NCI-H774 (cell line): ENCODE results near the gene ZFP36L2.

Experiments used
- DNase-seq: peaks from one replicate; lab custom pipeline; 2025; lab: John Stamatoyannopoulos, UW

The ZFP36L2 gene

GRCh38 chr2:43223521-43224001 lies 2.8 kb downstream of the ZFP36L2 start:
- DNase-seq: no peak

DNA sequence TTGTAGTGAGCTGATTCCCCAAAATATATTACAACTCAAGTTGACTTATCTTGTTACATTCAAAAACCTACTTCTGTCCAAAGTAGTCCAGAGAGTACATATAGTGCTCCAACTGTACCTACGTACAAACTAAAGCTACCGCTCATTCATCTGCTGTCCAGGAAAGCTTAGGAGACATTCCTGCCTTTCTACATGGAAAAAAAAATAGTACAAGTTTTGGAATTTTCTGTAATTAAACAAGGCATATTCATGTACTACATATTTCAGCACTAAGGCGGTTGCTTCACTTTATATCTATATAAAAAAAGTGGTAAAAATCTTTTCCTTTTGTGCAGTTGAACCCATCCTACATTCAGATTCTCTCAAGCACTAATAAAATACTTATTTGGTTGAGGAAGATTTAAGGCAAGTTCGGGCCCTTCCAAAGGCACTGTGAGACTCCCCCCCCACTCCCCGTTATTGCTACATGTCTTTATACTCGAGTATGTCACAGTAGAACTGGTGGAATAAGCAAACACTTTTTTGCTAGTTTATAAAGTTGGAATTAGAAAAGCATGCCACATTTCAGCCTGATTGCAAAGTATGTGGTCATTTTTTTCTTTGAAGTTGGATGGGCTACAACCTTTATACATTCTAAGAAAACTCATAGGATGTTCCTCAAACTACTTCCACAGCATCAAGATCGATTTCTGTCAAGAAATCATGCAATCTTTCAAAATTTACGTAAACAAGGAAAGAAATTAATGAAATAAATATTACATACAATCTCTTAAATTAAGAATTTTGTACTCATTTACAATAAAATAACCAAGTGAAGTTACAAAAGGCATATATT lies 3.7 kb downstream of the ZFP36L2 start:
- no peak for DNase-seq

DNA sequence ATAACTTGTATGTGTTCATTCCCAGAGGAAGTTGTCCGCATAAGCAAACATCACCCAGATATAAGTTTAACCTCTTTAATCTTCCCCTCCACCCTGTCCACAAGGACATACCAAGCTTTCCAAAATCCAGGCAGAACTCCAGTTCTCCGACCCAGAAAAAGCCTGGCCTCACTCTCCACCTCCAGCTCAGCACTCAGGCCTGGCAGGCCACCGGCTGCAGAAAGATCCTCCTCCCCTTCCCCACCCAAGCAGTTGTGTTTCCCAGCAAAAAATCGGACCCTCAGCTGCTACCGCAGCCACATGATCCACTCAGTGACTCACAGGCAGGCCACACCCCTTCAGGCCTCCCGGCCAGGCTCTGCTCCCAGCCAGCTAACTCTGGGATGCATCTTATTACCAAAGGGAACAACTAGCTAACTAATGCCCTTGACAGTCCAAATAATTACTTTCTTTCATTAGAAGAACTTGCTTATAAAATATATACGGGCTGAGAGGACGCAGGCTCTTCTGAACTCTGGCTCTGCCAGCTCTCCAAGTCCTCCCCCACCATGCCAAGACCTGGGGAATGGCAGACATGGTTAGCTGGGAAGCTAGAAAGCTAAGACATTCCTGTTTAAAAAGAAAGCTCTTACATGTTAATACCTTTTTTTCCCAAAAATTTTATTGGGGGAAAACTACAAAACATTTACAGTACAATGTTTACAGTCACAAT lies 4.5 kb downstream of the ZFP36L2 start:
- no peak for DNase-seq

DNA sequence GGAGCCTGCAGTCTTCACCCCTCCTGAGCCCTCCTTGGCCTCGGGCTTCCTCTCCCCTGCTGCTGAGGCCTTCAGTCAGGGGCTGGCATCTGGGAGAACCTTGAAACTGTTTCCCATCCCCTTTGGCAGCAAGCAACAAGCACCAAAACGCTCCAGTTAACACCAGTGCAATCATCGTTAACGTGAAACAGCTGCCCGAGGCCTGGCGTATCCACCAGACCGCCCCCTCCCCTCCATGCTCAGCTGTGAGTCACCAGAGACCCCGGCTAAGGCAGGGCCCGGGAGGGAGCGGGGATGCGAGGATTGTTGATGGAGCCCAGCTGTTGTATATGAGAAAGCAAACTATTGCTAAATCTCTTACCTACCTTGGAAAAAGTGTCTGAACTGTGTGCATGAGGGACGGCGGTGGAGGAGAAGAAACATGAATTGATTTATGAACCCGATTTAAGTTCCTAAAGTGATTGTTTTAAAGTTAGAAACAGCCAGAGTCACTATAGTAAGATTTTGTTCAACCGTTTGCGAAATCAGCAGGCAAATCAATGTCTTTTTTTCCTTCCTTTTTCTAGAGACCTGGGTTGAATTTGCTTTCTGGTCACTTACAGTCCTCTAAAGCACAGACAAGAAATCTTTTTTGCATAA lies 5.2 kb downstream of the ZFP36L2 start:
- DNase-seq: no peak

DNA sequence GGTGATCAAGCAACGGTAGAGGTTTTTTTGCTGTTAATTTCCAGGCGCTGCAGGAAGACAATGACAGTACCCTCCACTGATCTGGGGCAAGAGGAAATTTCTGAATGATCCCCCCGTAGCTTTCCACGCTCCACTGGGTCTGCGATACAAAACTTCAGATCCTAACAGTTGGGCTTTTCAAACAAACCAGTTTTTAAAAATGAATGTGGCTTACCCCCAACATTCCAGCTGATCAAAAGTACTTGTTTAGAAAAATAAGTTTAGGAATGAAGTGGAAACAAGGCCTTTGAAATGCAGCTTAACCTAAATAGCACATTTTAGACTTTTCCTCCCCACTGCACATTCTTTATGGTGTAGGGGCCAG lies 5.7 kb downstream of the ZFP36L2 start:
- no peak for DNase-seq

GRCh38 chr2:43220229-43220751 lies 6.1 kb downstream of the ZFP36L2 start:
- DNase-seq: no peak

DNA sequence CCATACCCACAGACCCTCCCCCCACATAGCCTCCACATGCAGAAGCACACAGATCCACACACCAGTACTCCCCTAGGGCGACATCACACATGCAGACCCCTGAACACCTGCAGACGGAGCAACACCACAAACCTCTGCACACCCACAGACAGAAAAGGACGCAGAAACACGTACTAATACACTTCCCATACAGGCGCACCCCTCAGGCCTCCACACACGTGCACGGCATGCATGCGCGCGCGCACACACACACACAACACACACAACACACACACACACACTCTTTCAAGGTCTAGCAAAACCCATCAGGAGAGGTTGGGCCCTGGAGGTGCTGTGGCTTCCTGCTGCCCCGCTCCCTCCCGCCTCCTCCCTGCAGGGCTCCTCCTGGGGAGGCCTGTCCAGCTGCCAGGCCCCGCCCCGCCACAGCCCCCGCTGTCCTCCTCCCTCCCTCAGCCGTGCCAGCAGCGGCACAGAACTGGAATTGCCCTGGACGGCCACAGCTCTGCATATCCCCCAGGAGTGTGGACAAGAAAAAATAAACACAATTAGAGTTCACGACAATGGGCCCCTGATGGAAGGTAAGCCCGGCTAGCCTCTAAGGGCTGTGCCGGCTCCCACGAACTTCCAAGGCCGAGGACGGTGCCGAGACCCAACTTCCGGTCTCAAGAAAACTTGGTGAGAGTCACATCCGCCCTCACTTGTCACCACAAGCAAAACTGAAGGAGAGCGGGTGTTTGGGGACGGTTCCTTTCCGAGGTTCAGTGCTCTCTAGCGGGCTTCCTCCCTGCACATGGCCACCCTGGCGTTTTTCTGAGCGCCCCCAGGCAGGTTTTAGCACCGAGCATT lies 6.8 kb downstream of the ZFP36L2 start:
- peak; percentile 66 for DNase-seq

GRCh38 chr2:43218702-43219382 lies 7.6 kb downstream of the ZFP36L2 start:
- no peak for DNase-seq

GRCh38 chr2:43218155-43218701 lies 8.2 kb downstream of the ZFP36L2 start:
- no peak for DNase-seq

DNA sequence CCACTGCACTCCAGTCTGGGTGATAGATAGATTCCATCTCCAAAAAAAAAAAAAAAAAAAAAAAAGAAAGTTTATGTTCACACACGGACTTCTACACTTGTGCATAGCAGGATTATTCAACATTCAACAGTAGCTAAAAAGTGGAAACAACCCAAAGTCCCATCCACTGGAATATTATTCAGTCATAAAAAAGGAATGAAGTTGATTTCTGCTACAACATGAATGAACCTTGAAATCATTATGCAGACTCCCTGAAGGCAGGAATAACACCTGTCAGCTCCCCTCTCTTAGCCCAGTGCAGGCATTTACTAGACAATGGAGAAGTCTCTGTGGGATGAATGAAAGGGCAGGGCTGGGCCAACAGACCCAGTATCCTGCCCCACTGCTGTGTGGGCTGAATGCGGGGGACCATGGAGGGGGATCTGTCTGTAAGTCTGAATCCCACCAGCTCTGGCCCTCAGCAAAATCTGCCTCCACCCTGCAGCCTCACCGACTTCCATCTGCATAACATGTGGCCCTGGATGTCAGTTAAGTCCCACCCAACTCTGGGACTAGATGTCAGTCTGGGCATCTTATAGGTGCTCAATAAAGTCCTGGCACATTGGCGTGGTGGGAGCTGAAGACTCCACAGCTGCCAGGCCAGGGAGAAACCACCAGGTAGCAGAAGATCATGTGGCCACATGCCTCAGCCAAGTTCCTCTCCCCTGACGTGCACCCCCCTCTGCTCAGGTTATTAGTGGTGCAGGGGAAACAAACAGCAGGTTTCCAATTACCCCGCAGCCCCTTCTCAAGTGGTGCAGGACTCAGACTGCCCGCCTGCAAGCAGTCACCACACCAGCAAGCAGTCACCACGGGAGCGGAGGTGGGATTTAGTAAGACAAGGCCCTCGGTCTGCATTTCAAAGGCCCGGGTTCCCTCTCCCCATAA lies 8.9 kb downstream of the ZFP36L2 start:
- no peak for DNase-seq

DNA sequence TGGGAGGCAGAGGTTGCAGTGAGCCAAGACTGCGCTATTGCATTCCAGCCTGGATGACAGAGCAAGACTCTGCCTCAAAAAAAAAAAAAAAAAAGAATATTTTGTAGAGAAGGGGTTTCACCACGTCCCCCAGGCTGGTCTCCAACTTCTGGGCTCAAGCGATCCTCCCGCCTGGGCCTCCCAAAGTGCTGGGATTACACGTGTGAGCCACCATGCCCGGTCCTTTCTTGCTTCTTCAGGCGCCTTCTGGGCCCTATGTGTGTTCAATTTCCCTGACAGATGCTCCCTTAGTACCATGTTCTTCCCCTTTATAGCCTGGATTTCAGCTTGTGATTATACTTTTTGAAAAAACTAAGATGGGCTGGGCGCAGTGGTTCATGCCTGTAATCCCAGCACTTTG lies 9.8 kb downstream of the ZFP36L2 start:
- DNase-seq: no peak

DNA sequence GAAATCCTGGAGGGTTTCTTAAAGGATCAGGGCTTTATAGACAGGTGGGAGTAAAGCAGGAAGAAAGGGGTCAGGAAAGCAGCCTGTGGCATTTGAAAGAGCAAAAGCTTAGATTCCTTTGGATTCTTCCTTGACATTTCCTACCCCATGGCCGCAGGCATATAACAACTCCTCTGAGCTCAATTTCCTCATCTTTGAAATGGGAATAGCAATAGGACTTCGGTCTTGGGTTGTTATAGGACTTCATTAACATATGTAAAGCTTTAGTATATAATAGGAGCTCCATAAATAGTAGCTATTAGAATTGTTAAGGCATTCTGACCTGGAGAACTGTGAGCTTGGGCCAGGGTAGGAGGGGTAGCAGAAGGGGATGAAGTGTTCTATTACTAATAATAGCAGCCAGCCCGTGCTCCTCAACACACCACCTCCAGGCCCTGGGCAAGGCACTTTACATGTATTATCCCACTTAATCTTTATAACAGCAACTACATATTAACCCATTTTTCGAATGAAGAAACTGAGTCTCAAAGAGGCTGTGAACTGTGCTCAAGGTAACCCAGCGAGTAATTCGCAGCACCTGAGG lies 10.6 kb downstream of the ZFP36L2 start:
- no peak for DNase-seq

DNA sequence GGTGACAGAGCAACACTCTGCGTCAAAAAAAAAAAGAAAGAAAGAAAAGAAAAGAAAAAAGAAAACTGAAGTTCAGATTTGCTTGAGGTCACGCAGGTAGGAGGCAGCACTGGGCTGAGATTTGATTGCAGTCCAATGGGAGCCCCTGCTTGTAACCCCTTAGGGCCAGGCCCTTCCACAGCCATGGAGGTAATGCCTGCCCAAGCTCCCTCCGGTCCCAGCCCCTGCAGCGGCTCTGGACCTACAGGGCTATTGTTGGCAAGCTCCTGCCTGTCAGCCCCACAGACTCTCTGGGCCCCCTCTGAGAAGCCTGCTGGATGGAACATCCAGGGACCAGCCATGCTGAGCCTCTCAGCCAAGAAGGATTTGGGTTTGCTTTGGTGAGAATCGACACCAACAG lies 12.2 kb downstream of the ZFP36L2 start:
- no peak for DNase-seq

- DNase-seq: no peak
These were observed 13.5 kb downstream of the ZFP36L2 start for GRCh38 chr2:43212931-43213330.

DNA sequence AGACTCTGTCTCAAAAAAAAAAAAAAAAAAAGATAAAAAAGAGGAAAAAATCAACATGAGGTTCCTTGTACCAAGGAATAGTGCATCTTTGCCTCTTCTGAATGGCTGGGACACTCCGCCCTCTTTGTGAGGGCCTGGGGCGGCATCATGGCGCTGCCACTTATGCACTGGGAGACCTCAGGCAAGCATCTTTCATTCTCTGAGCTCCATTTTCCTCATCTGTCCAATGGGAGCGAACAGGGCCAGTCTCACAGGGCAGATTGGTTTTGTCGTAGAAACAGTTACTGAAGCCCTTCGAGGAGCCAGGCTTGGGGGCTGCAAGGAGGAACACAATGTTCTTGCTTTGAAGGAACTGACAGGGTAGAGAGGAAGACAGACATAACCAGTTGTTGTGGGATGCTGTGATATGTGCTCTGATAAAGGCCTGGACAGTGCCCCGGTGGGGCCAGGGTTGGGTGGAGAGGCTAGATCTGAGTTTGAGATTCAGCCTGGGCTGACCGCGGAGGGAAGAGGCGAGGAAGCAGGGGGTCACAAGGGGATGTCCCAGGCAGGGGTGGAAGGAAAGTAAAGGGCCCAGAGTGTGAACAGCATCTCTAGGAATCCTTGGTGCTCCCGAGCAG lies 14.1 kb downstream of the ZFP36L2 start:
- DNase-seq: no peak

DNA sequence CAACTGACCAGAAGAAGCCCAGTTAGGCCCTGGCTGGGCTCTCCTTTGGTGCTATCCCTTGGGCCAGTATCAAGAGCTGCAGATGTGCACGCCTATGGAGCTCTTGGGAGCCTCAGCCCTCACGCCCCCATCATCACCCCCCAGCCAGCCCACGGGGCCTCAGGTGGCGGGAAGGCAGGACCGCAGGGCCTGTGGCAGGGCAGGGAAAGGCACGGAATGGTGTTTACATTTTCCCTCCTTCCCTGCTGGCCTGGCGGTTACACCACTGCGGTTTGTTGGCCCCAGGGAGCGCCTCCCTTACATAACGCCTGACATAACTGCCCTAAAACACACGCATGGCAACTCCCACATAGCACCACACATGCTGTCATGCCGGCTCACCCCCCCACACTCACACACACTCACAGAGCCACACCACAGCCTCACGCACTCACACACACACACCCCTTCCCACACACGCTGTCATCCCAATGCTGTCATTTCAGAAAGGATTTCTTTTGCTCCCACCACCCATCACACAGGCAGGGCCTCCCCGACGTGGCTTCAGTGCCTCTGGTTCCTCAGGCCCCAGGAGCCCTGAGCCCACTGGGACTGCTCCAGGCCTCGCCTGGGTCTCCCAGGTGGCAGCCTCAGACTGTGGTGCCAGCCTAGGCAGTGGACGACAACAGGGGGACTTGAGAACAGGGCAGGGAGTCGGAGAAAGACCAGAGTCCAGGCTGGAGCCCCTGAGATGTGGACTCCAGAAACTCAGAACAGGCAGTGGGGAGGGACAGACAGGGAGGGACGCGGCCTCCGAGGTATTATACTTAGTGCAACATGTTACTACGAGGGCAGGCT lies 15.7 kb downstream of the ZFP36L2 start:
- no peak for DNase-seq

GRCh38 chr2:43210125-43210466 lies 16.3 kb downstream of the ZFP36L2 start:
- no peak for DNase-seq

DNA sequence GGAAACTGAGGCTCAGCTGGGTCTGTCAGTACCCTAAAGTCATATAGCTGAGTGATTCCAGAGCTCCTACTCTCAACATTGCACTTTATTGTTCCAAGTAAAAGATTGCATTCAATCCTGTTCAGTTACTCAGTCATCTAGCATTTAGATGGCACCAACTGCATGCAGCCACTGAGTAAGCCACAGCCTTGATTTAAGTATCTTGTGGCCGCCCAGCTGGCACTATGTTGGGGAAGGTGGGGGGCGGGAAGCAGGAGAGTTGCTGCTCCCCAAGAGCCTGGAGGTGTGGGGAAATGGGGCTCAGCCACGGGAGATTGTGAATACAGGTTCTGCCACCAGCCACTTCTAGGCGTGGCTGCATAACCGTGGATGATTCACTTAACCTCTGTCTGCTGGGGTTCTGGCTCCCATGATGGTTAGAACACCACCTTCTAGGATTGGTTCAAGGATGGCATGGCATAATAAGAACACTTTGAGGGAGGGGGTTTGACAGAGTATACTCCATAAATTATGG lies 17.1 kb downstream of the ZFP36L2 start:
- DNase-seq: no peak
